SU-DHL-6 (cell line): ENCODE results near the gene INSM1.

ENCODE experiments used
- H2AFZ ChIP-seq: fragments of 200-600 bp; sonication (generic); 2 replicates; pipeline ENCODE4 v1.6.1; 2014; ENCODE audit warnings: low read depth, mild to moderate bottlenecking, moderate library complexity, mixed read lengths, antibody characterized with exemption, low read length; ENCODE audit not compliant: severe bottlenecking
- H3F3A ChIP-seq: fragments of 200-600 bp; shearing (Covaris generic); 2 replicates; pipeline ENCODE4 v1.6.0; 2016; ENCODE audit warnings: antibody characterized with exemption, mild to moderate bottlenecking; ENCODE audit not compliant: insufficient read depth
- H3K27ac ChIP-seq: fragments of 200-600 bp; sonication (generic); 2 replicates; pipeline ENCODE4 v1.5.1; 2016; ENCODE audit warnings: low read depth, mild to moderate bottlenecking, low read length, moderate library complexity, mixed read lengths
- H3K27me3 ChIP-seq: fragments of 200-600 bp; sonication (generic), shearing (Covaris generic); 2 replicates; pipeline ENCODE4 v1.6.0; 2014; ENCODE audit warnings: mild to moderate bottlenecking, low read length
- H3K36me3 ChIP-seq: fragments of 200-600 bp; sonication (generic); 2 replicates; pipeline ENCODE4 v1.6.1; 2014; ENCODE audit warnings: mild to moderate bottlenecking, low read length, mixed read lengths
- H3K4me2 ChIP-seq: fragments of 300-600, 200-600 bp; shearing (Covaris generic), sonication (generic); 2 replicates; pipeline ENCODE4 v1.6.0; 2014; ENCODE audit warnings: low read length, low read depth, mild to moderate bottlenecking; ENCODE audit not compliant: poor library complexity, severe bottlenecking
- H3K4me3 ChIP-seq: fragments of 200-600 bp; sonication (generic); 2 replicates; pipeline ENCODE4 v1.5.1; 2014; ENCODE audit warnings: antibody characterized with exemption, low read length, mild to moderate bottlenecking, mixed read lengths; ENCODE audit not compliant: insufficient read depth, poor library complexity, severe bottlenecking
- H3K79me2 ChIP-seq: fragments of 200-600 bp; sonication (generic); 2 replicates; pipeline ENCODE4 v1.6.1; 2014; ENCODE audit warnings: mild to moderate bottlenecking, low read length, moderate library complexity; ENCODE audit not compliant: insufficient read depth
- H3K9ac ChIP-seq: fragments of 200-600 bp; sonication (generic); 2 replicates; pipeline ENCODE4 v1.7.0; 2014; ENCODE audit warnings: mild to moderate bottlenecking, low read length
- H3K9me2 ChIP-seq: fragments of 200-600 bp; sonication (generic); replicated peaks from 2 replicates; pipeline ENCODE4 v1.6.1; 2014; ENCODE audit warnings: low read length; ENCODE audit not compliant: insufficient read depth
- H3K9me3 ChIP-seq: fragments of 200-600 bp; sonication (generic); 2 replicates; pipeline ENCODE4 v1.6.1; 2014; ENCODE audit warnings: low read length, mixed read lengths; ENCODE audit not compliant: insufficient read depth
- H4K20me1 ChIP-seq: fragments of 200-600 bp; sonication (generic); 2 replicates; pipeline ENCODE4 v1.6.1; 2014; ENCODE audit warnings: low read depth, mild to moderate bottlenecking, antibody characterized with exemption, low read length, moderate library complexity, mixed read lengths
- EZH2phosphoT487 ChIP-seq: fragments of 200-600 bp; sonication (generic), shearing (Covaris generic); conservative IDR thresholded peaks from 2 replicates; pipeline ENCODE4 v1.6.1; 2018; ENCODE audit warnings: mild to moderate bottlenecking, antibody characterized with exemption, low read length, moderate library complexity, mixed read lengths
- TF ChIP-seq, protein P1 (sequence below): fragments of 200-600 bp; sonication (generic); IDR thresholded peaks from one replicate; pipeline ENCODE4 v1.5.1; 2017; ENCODE audit warnings: antibody characterized with exemption, mild to moderate bottlenecking, low read length, moderate library complexity; ENCODE audit not compliant: insufficient read depth, poor library complexity, severe bottlenecking

The INSM1 gene

GRCh38 chr20:20401991-20402390, 34.1 kb downstream of the INSM1 start:
- Histone ChIP-seq H4K20me1 (no peaks in the 10 kb centered on the region), H3K4me3 (no peak overlapping the region)
- TF ChIP-seq EZH2phosphoT487 = no peak
- TF ChIP-seq, protein P1, sequence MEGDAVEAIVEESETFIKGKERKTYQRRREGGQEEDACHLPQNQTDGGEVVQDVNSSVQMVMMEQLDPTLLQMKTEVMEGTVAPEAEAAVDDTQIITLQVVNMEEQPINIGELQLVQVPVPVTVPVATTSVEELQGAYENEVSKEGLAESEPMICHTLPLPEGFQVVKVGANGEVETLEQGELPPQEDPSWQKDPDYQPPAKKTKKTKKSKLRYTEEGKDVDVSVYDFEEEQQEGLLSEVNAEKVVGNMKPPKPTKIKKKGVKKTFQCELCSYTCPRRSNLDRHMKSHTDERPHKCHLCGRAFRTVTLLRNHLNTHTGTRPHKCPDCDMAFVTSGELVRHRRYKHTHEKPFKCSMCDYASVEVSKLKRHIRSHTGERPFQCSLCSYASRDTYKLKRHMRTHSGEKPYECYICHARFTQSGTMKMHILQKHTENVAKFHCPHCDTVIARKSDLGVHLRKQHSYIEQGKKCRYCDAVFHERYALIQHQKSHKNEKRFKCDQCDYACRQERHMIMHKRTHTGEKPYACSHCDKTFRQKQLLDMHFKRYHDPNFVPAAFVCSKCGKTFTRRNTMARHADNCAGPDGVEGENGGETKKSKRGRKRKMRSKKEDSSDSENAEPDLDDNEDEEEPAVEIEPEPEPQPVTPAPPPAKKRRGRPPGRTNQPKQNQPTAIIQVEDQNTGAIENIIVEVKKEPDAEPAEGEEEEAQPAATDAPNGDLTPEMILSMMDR = no peak

DNA sequence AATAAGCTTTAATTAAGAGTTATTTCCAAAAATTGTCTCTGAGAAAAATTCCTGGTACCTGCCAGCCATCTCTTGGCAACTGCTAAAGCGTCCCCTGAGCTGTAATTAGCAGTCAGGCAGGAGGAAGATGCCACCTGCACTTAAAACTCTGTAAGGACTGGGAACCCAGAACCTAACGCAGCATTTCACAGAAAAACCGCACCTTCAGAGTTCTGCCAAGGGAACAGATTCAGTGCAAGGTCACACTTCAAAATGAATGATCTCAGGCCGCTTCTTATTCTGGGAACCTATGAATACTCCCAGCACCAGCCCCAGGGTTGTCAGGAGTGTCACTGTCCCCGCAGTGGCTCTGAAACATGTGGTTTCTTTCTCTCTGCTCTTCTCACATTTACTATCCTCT, 36.7 kb downstream of the INSM1 start:
- Histone ChIP-seq H3K27me3 (no peaks in the 10 kb centered on the region), H3K9me3 (no peaks in the 10 kb centered on the region)
- TF ChIP-seq, protein P1 = no peak
- no peak for TF ChIP-seq EZH2phosphoT487

More at GRCh38 chr20:20401991-20402390, 34.1 kb downstream of the INSM1 start:
- H3K4me2 ChIP-seq = no peak overlapping the region
- H3F3A ChIP-seq = no peaks in the 10 kb centered on the region
- no peak overlapping the region for H3K9ac ChIP-seq
- H3K79me2 ChIP-seq = no peaks in the 10 kb centered on the region
- H2AFZ ChIP-seq = no peak overlapping the region
- H3K27ac ChIP-seq = no peak overlapping the region
- H3K27me3 ChIP-seq = no peaks in the 10 kb centered on the region
- H3K9me2 ChIP-seq = no peaks in the 10 kb centered on the region
- no peaks in the 10 kb centered on the region for H3K9me3 ChIP-seq
- H3K36me3 ChIP-seq = no peaks in the 10 kb centered on the region

GRCh38 chr20:20405623-20406022, 37.7 kb downstream of the INSM1 start:
- Histone ChIP-seq H3K4me2 (no peak overlapping the region), H3K9me2 (no peaks in the 10 kb centered on the region), H3K27me3 (no peaks in the 10 kb centered on the region), H3K79me2 (no peaks in the 10 kb centered on the region), H3K27ac (no peak overlapping the region), H3K9ac (no peak overlapping the region), H3K4me3 (no peak overlapping the region), H3K9me3 (no peaks in the 10 kb centered on the region), H4K20me1 (no peaks in the 10 kb centered on the region), H2AFZ (no peak overlapping the region), H3F3A (no peaks in the 10 kb centered on the region), H3K36me3 (no peaks in the 10 kb centered on the region)
- TF ChIP-seq, protein P1 = no peak
- no peak for TF ChIP-seq EZH2phosphoT487

More for the DNA sequence above, 36.7 kb downstream of the INSM1 start:
- H3K9ac ChIP-seq = no peak overlapping the region
- no peaks in the 10 kb centered on the region for H3F3A ChIP-seq
- no peak overlapping the region for H3K4me2 ChIP-seq
- no peaks in the 10 kb centered on the region for H3K79me2 ChIP-seq
- no peak overlapping the region for H3K27ac ChIP-seq
- H4K20me1 ChIP-seq = no peaks in the 10 kb centered on the region
- H3K36me3 ChIP-seq = no peaks in the 10 kb centered on the region
- no peak overlapping the region for H2AFZ ChIP-seq
- no peak overlapping the region for H3K4me3 ChIP-seq
- no peaks in the 10 kb centered on the region for H3K9me2 ChIP-seq
